ENCODE results near the gene RBX1. TPM values are rescaled to one million over a fixed set of nuclear protein-coding genes. Genes with fewer than 3 reads are reported as not detected.
"Not testable (repeated sequence)": the region's sequence is repeated elsewhere in the genome, so short reads cannot be mapped to it uniquely, and the experiment has no call there.

RBX1 gene
- total RNA-seq, 1 donor from 2014 or later, result 106 TPM

GRCh38 chr22:40982482-40983385 lies 31.6 kb downstream of the RBX1 start:
- H3K36me3 Mint-ChIP-seq (ENCODE audit: low read depth), result no peaks in the 10 kb centered on the region
- no peak overlapping the region for H3K27ac Mint-ChIP-seq
- H3K9me3 Mint-ChIP-seq, result no peaks in the 10 kb centered on the region
- DNase-seq, result no peak
- H3K4me1 Mint-ChIP-seq, result no peaks in the 10 kb centered on the region
- H3K4me3 Mint-ChIP-seq, result no peak overlapping the region
- intact Hi-C loops (cut with micrococcal nuclease), result no loop called here
- no peaks in the 10 kb centered on the region for H3K27me3 Mint-ChIP-seq

GRCh38 chr22:40991298-40991697 lies 40.1 kb downstream of the RBX1 start:
- Mint-ChIP-seq H3K27me3 (peaks cover 11% of the 10 kb centered on the region), H3K9me3 (no peaks in the 10 kb centered on the region), H3K27ac (no peak overlapping the region), H3K36me3 (ENCODE audit: low read depth) (no peaks in the 10 kb centered on the region), H3K4me3 (no peak overlapping the region), H3K4me1 (no peaks in the 10 kb centered on the region)
- DNase-seq, result no peak
- intact Hi-C loops (cut with micrococcal nuclease), result no loop called here

GRCh38 chr22:40995821-40996220 lies 44.6 kb downstream of the RBX1 start:
- Mint-ChIP-seq H3K27ac (no peak overlapping the region), H3K4me1 (no peaks in the 10 kb centered on the region), H3K36me3 (ENCODE audit: low read depth) (no peaks in the 10 kb centered on the region), H3K4me3 (no peak overlapping the region), H3K9me3 (no peaks in the 10 kb centered on the region), H3K27me3 (peaks cover 14% of the 10 kb centered on the region)
- DNase-seq, result no peak
- intact Hi-C loops (cut with micrococcal nuclease), result no loop called here

- peaks cover 11% of the 10 kb centered on the region for H3K27me3 Mint-ChIP-seq
- no peaks in the 10 kb centered on the region for H3K36me3 Mint-ChIP-seq (ENCODE audit: low read depth)
- DNase-seq, result no peak
- H3K4me3 Mint-ChIP-seq, result no peak overlapping the region
- intact Hi-C loops (cut with micrococcal nuclease), result no loop called here
- no peak overlapping the region for H3K27ac Mint-ChIP-seq
- peaks cover 2% of the 10 kb centered on the region for H3K4me1 Mint-ChIP-seq
- no peaks in the 10 kb centered on the region for H3K9me3 Mint-ChIP-seq
These were observed 46.3 kb downstream of the RBX1 start for GRCh38 chr22:40997520-40997919.

- Mint-ChIP-seq H3K4me1 (peaks cover 2% of the 10 kb centered on the region), H3K27me3 (peaks cover 11% of the 10 kb centered on the region), H3K4me3 (no peak overlapping the region), H3K36me3 (ENCODE audit: low read depth) (no peaks in the 10 kb centered on the region), H3K27ac (no peak overlapping the region), H3K9me3 (no peaks in the 10 kb centered on the region)
- no peak for DNase-seq
- intact Hi-C loops (cut with micrococcal nuclease), result no loop called here
These were observed 48.9 kb downstream of the RBX1 start for GRCh38 chr22:41000040-41000565.

GRCh38 chr22:41000941-41001721 lies 50.0 kb downstream of the RBX1 start:
- no peaks in the 10 kb centered on the region for H3K36me3 Mint-ChIP-seq (ENCODE audit: low read depth)
- no peaks in the 10 kb centered on the region for H3K9me3 Mint-ChIP-seq
- H3K27ac Mint-ChIP-seq, result no peak overlapping the region
- peaks cover 2% of the 10 kb centered on the region for H3K4me1 Mint-ChIP-seq
- peaks cover 11% of the 10 kb centered on the region for H3K27me3 Mint-ChIP-seq
- DNase-seq, result no peak
- no peak overlapping the region for H3K4me3 Mint-ChIP-seq
- intact Hi-C loops (cut with micrococcal nuclease), result no loop called here

GRCh38 chr22:41001722-41002122 lies 50.5 kb downstream of the RBX1 start:
- Mint-ChIP-seq H3K36me3 (ENCODE audit: low read depth) (no peaks in the 10 kb centered on the region), H3K27ac (no peak overlapping the region), H3K27me3 (peaks cover 11% of the 10 kb centered on the region), H3K4me3 (no peak overlapping the region), H3K9me3 (no peaks in the 10 kb centered on the region), H3K4me1 (peaks cover 2% of the 10 kb centered on the region)
- no peak for DNase-seq
- intact Hi-C loops (cut with micrococcal nuclease), result no loop called here

GRCh38 chr22:41002386-41002785 lies 51.2 kb downstream of the RBX1 start:
- intact Hi-C loops (cut with micrococcal nuclease); DNase-seq; H3K4me1 Mint-ChIP-seq; H3K36me3 Mint-ChIP-seq (ENCODE audit: low read depth); H3K9me3 Mint-ChIP-seq; H3K4me3 Mint-ChIP-seq; H3K27ac Mint-ChIP-seq: not testable (repeated sequence)
- peaks cover 11% of the 10 kb centered on the region for H3K27me3 Mint-ChIP-seq

- H3K27me3 Mint-ChIP-seq, result peaks cover 11% of the 10 kb centered on the region
- peaks cover 2% of the 10 kb centered on the region for H3K4me1 Mint-ChIP-seq
- H3K4me3 Mint-ChIP-seq, result no peak overlapping the region
- H3K27ac Mint-ChIP-seq, result no peak overlapping the region
- H3K9me3 Mint-ChIP-seq, result no peaks in the 10 kb centered on the region
- no peaks in the 10 kb centered on the region for H3K36me3 Mint-ChIP-seq (ENCODE audit: low read depth)
- DNase-seq, result no peak
- intact Hi-C loops (cut with micrococcal nuclease), result no loop called here
These were observed 51.9 kb downstream of the RBX1 start for GRCh38 chr22:41003066-41003465.

- H3K4me1 Mint-ChIP-seq, result peaks cover 2% of the 10 kb centered on the region
- H3K36me3 Mint-ChIP-seq (ENCODE audit: low read depth), result no peaks in the 10 kb centered on the region
- peaks cover 11% of the 10 kb centered on the region for H3K27me3 Mint-ChIP-seq
- intact Hi-C loops (cut with micrococcal nuclease), result no loop called here
- H3K4me3 Mint-ChIP-seq, result no peak overlapping the region
- DNase-seq, result no peak
- no peaks in the 10 kb centered on the region for H3K9me3 Mint-ChIP-seq
- H3K27ac Mint-ChIP-seq, result no peak overlapping the region
These were observed 52.8 kb downstream of the RBX1 start for GRCh38 chr22:41003976-41004375.

- no peaks in the 10 kb centered on the region for H3K4me1 Mint-ChIP-seq
These were observed 58.2 kb downstream of the RBX1 start for GRCh38 chr22:41009222-41009948.

GRCh38 chr22:41015003-41015402 lies 63.8 kb downstream of the RBX1 start:
- Mint-ChIP-seq H3K9me3 (no peaks in the 10 kb centered on the region), H3K4me1 (peaks cover 4% of the 10 kb centered on the region), H3K27ac (no peak overlapping the region), H3K36me3 (ENCODE audit: low read depth) (no peaks in the 10 kb centered on the region), H3K4me3 (no peak overlapping the region), H3K27me3 (no peaks in the 10 kb centered on the region)
- intact Hi-C loops (cut with micrococcal nuclease), result no loop called here
- DNase-seq, result no peak

More at GRCh38 chr22:41009222-41009948, 58.2 kb downstream of the RBX1 start:
- Mint-ChIP-seq H3K27ac (no peak overlapping the region), H3K36me3 (ENCODE audit: low read depth) (no peaks in the 10 kb centered on the region), H3K27me3 (no peaks in the 10 kb centered on the region), H3K9me3 (no peaks in the 10 kb centered on the region), H3K4me3 (no peak overlapping the region)
- DNase-seq, result no peak
- intact Hi-C loops (cut with micrococcal nuclease), result no loop called here

- no peak for DNase-seq
- Mint-ChIP-seq H3K27me3 (peaks cover 8% of the 10 kb centered on the region), H3K36me3 (ENCODE audit: low read depth) (no peaks in the 10 kb centered on the region), H3K4me1 (peaks cover 20% of the 10 kb centered on the region), H3K4me3 (peak overlapping the region; percentile 90), H3K9me3 (no peaks in the 10 kb centered on the region), H3K27ac (peak overlapping the region; percentile 70)
- intact Hi-C loops (cut with micrococcal nuclease), result no loop called here
These were observed 70.0 kb downstream of the RBX1 start for GRCh38 chr22:41021061-41021612.
